Measurements from ENCODE around the gene P2RX4. TPM values are rescaled to one million over a fixed set of nuclear protein-coding genes. Genes with fewer than 3 reads are reported as not detected.

The P2RX4 gene
- total and polyA plus RNA-seq, 2 of the 4 experiments (the other 2 are of a cell fraction): 9.5 to 12.6 TPM

- no peaks in the 10 kb centered on the region for H3K9me3 ChIP-seq (ENCODE audit: control insufficient read depth, insufficient read depth, low read length)
- H3K4me1 ChIP-seq (ENCODE audit: control insufficient read depth, insufficient read depth, low read length): peaks cover 13% of the 10 kb centered on the region
- no peak for DNase-seq
- no peak overlapping the region for H3K27ac ChIP-seq (ENCODE audit: insufficient read depth, low read length)
- H3K14ac ChIP-seq (replicated peaks; ENCODE audit: low read depth, low read length): no peak overlapping the region
- no peak overlapping the region for H3K4me2 ChIP-seq (ENCODE audit: low read depth, low read length)
- no peak for TF ChIP-seq MAFK (IDR thresholded peaks at IDR 0.05; ENCODE audit: low read depth, low read length)
- no peak for TF ChIP-seq CTCF (conservative IDR thresholded peaks at IDR 0.05; ENCODE audit: low read depth, low read length)
- TF ChIP-seq MAZ (IDR thresholded peaks at IDR 0.05; ENCODE audit: borderline replicate concordance, low read depth, low read length): no peak
- TF ChIP-seq CHD1 (IDR thresholded peaks at IDR 0.05; ENCODE audit: low read depth, low read length): no peak
- TF ChIP-seq NFE2L2 (IDR thresholded peaks at IDR 0.05; ENCODE audit: low read depth, low read length): no peak
- no peak overlapping the region for H2BK15ac ChIP-seq (ENCODE audit: low read depth, low read length)
- no peak overlapping the region for H4K91ac ChIP-seq (ENCODE audit: insufficient read depth, low read depth, low read length)
- no peak overlapping the region for H2BK120ac ChIP-seq (ENCODE audit: low read depth, low read length)
- ChIA-PET POLR2A (ENCODE audit: unreplicated experiment) (no interaction called here), CTCF (interaction anchor here (0.6 kb wide), 1 partner anchor 28 kb away, joined by 3 read pairs; no protein-coding TSS in a partner anchor)
- no peak overlapping the region for H4K8ac ChIP-seq (ENCODE audit: low read depth in 2 of 2, low read length in 2 of 2)
- H2AK5ac ChIP-seq (ENCODE audit: low read depth, low read length): no peak overlapping the region
- H3K4me3 ChIP-seq (ENCODE audit: insufficient read depth, low read depth, low read length): no peak overlapping the region
- no peak overlapping the region for H3K23ac ChIP-seq (ENCODE audit: low read depth, low read length)
- no peak overlapping the region for H3K18ac ChIP-seq (ENCODE audit: low read depth, low read length)
- no peak overlapping the region for H3K9ac ChIP-seq (ENCODE audit: low read depth, low read length)
- H4K20me1 ChIP-seq (ENCODE audit: insufficient read depth, low read length): no peaks in the 10 kb centered on the region
- peaks cover 22% of the 10 kb centered on the region for H3K9me1 ChIP-seq (ENCODE audit: insufficient read depth, low read length)
- no peak overlapping the region for H2BK5ac ChIP-seq (ENCODE audit: low read depth, low read length, poor library complexity, severe bottlenecking)
- BruUV-seq (replicated peaks): no TSS peak
- ATAC-seq (ENCODE audit: low read depth): no peak
- H3K27me3 ChIP-seq (ENCODE audit: control insufficient read depth, insufficient read depth, low read length): no peaks in the 10 kb centered on the region
- H2BK20ac ChIP-seq (ENCODE audit: low read depth, low read length): no peak overlapping the region
- dilution Hi-C loops (cut with HindIII; ENCODE audit: low sequenced_read_pairs, unreplicated experiment) (no loop called here), intact Hi-C loops (cut with micrococcal nuclease) (no loop called here), in situ Hi-C loops (cut with MboI; ENCODE audit: low sequenced_read_pairs) (no loop called here)
- no peak overlapping the region for H4K5ac ChIP-seq (ENCODE audit: low read depth, low read length)
- H3K56ac ChIP-seq (ENCODE audit: extremely low read depth, insufficient read depth, low read length): no peak overlapping the region
- no CpG with 5 or more reads among the region's 7 CpGs for WGBS, 2 experiments (ENCODE audit: extremely low coverage in 2 of 2, insufficient read length in 1 of 2)
- H3K4ac ChIP-seq (ENCODE audit: low read depth, low read length): no peak overlapping the region
- H3K79me1 ChIP-seq (ENCODE audit: low read depth in 1 of 2, low read length in 2 of 2): no peaks in the 10 kb centered on the region
- H3K36me3 ChIP-seq (ENCODE audit: control insufficient read depth, insufficient read depth, low read length): no peaks in the 10 kb centered on the region
- no peak overlapping the region for H2AFZ ChIP-seq (replicated peaks; ENCODE audit: low read length, poor library complexity)
- no peak overlapping the region for H2AK9ac ChIP-seq (replicated peaks; ENCODE audit: low read depth, low read length, poor library complexity)
Observed at GRCh38 chr12:121187501-121187900, 22.4 kb upstream of the P2RX4 start.
